Coronary artery (tissue), 2 donors: Measurements from ENCODE around the gene DNAH8.

Experiments
- DNase-seq: peaks from one replicate; pipeline ENCODE4 v3.0.0-alpha.2; 2017; ENCODE audit warnings: low spot score
- H3K27ac ChIP-seq, 2 donors: fragments of 200-600 bp; sonication (generic); one replicate each; pipeline ENCODE4 v1.5.1; 2016 to 2019
- H3K4me3 ChIP-seq: fragments of 200-600 bp; sonication (generic); 2 replicates; pipeline ENCODE4 v1.5.1; 2016; ENCODE audit warnings: mild to moderate bottlenecking, moderate library complexity
- TF ChIP-seq, protein P1 (sequence below): fragments of 200-600 bp; sonication (generic); IDR thresholded peaks from one replicate; pipeline ENCODE4 v1.5.1; 2019; ENCODE audit warnings: antibody characterized with exemption

The DNAH8 gene

DNA sequence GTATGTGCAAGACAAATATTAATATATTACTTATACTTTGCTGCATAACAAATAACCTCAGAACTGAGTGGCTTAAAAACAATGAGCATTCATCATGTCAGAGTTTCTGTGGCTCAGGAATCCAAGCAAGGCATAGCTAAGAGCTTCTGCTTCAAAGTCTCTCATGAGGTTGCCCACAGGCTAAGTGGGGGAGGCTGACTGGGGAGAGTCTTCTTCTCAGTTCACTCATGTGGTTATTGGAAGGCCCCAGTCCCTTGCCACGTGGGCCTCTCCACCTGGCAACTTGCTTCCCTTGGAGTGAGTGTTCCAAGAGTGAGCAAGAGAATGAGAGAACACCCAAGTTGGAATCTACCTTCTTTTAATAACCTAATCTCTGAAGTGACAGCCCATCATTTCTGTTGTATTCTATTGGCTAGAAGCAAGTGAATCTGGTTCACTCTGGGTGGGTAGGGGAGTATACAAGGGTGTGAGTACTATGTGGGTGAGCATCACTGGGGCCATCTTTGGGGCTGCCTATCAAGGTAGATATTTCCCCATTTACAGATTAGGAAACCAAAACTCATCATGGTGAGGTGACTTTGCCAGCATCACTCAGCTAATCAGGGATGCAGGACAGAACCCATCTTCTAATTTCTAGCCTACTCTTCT lies 36.0 kb downstream of the DNAH8 start:
- Histone ChIP-seq H3K4me3 (no peak overlapping the region), H3K27ac (no peak overlapping the region)
- TF ChIP-seq, protein P1, sequence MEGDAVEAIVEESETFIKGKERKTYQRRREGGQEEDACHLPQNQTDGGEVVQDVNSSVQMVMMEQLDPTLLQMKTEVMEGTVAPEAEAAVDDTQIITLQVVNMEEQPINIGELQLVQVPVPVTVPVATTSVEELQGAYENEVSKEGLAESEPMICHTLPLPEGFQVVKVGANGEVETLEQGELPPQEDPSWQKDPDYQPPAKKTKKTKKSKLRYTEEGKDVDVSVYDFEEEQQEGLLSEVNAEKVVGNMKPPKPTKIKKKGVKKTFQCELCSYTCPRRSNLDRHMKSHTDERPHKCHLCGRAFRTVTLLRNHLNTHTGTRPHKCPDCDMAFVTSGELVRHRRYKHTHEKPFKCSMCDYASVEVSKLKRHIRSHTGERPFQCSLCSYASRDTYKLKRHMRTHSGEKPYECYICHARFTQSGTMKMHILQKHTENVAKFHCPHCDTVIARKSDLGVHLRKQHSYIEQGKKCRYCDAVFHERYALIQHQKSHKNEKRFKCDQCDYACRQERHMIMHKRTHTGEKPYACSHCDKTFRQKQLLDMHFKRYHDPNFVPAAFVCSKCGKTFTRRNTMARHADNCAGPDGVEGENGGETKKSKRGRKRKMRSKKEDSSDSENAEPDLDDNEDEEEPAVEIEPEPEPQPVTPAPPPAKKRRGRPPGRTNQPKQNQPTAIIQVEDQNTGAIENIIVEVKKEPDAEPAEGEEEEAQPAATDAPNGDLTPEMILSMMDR = no peak
- DNase-seq = no peak

DNA sequence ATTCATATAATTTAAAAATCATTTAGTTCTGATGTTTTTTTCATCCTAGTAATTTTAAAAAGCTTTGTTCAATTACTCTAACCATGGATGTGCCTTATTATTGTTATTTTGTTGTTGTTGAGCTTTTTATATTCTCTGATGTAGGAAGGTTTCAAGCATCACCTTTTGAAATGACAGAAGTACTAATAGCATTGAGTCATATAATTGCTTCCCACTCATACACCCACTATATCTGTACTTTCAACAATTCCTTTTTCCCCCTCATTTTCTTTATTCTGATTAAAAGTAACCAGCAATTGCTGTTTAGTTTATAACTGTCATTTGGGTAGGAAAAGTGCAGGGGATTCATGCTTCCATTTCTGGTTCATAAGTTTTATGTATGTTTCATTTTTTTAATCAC lies 38.6 kb downstream of the DNAH8 start:
- no peak for DNase-seq
- Histone ChIP-seq H3K27ac (no peak overlapping the region), H3K4me3 (no peak overlapping the region)
- TF ChIP-seq, protein P1 = no peak

DNA sequence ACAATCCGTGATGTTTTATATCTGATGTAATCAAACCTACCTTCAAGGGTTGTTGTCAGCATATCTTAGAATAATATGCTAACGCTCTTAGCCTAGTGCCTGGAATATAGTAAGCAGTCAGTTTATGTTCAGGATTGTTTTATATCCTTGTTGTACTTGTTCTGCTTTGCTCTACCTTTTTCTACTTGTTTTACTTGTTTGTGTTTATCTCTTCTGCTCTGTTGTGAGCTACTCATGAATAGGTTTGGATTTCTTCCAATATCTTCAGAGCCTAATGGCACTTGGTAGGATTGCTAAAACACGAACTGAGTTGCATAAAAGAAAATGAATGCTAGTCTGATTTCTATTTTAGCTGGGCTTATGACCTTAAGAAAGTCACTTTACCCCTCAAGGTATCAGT lies 40.1 kb downstream of the DNAH8 start:
- H3K27ac ChIP-seq = no peak overlapping the region
- TF ChIP-seq, protein P1 = no peak
- H3K4me3 ChIP-seq = no peak overlapping the region
- no peak for DNase-seq

DNA sequence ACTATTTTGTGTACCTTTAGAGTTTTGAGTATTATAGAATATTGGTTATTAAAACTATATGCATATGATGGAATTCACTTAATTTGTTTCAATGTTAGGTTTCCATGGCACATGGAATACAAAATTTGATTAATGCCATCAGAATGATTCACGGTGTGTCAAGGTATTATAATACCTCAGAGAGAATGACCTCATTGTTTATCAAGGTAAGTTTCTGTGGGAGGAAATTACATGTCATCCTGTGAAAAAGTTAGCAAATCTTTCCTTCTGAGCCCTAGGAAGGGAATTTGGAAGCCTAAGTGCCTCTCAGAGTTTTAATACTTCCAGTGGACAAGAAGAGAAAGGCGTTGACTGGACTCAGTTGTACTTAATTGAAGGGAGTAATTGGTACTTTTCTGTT lies 40.8 kb downstream of the DNAH8 start:
- no peak overlapping the region for H3K4me3 ChIP-seq

DNA sequence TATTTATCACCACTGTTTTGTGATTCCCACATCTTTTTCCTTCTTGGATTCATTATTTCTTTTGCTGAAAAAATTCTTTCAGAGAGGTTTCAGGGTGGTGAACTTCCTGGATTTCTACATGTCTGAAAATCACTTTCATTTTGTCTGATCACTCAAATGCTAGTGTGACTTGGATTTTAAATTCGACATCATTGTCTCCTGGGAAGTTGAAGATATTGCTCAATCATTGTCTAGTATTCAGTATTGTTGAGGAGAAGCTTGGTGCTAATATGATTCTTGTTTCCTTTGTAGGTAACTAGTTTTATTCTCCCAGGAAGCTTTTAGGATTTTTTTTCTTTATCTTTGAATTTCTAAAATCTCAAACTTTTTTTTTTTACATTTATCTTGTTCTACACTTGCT lies 45.0 kb downstream of the DNAH8 start:
- no peak for DNase-seq
- no peak overlapping the region for H3K27ac ChIP-seq
- TF ChIP-seq, protein P1 = no peak
- no peak overlapping the region for H3K4me3 ChIP-seq

More for the DNA sequence above, 40.8 kb downstream of the DNAH8 start:
- no peak overlapping the region for H3K27ac ChIP-seq
- no peak for DNase-seq
- TF ChIP-seq, protein P1 = no peak

DNA sequence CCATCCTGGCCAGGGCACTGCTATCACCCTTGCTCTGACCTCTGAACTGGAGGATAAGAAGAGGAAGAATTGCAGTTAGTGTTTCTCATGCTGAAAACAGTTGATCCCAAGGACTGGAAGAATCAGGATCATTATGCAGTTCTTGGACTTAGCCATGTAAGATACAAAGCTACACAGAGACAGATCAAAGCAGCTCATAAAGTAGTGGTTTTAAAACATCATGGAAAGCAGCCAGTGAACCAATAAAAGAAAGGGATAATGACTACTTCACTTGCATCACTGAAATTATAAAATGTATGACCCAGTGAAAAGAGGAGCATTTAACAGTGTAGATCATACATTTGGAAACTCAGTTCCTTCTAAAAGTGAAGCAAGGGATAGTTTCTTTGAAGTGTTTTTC lies 47.7 kb downstream of the DNAH8 start:
- Histone ChIP-seq H3K4me3 (no peak overlapping the region), H3K27ac (no peak overlapping the region)
- no peak for DNase-seq
- TF ChIP-seq, protein P1 = no peak

DNA sequence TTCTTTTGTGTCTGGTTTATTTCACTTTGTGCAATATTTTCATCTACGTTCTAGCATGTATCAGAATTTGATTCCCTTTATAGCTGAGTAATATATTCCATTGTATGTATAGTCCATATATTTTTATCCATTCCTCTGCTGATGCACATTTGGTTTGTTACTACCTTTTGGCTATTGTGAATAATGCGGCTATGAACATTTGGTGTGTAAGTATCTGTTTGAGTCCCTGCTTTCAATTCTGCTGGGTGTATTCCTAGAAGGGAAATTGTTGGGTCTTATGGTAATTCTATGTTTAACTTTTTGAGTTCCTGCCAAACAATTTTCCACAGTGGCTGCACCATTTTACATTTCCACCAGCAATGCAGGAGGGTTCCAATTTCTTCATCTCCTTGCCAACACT lies 52.4 kb downstream of the DNAH8 start:
- Histone ChIP-seq H3K4me3 (no peak overlapping the region), H3K27ac (no peak overlapping the region)
- TF ChIP-seq, protein P1 = no peak
- DNase-seq = no peak
